Activated gamma-delta T cell treated with anti-CD3 and anti-CD28 coated beads, Interleukin-2, amount 50 U/mL, for 16 hours (primary cell): ENCODE results near the gene CYP1A1.

Experiments
- DNase-seq: peaks from one replicate; pipeline ENCODE4 v3.0.0-alpha.2; 2020; ENCODE audit warnings: low read depth

CYP1A1 gene, protein sequence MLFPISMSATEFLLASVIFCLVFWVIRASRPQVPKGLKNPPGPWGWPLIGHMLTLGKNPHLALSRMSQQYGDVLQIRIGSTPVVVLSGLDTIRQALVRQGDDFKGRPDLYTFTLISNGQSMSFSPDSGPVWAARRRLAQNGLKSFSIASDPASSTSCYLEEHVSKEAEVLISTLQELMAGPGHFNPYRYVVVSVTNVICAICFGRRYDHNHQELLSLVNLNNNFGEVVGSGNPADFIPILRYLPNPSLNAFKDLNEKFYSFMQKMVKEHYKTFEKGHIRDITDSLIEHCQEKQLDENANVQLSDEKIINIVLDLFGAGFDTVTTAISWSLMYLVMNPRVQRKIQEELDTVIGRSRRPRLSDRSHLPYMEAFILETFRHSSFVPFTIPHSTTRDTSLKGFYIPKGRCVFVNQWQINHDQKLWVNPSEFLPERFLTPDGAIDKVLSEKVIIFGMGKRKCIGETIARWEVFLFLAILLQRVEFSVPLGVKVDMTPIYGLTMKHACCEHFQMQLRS

DNA sequence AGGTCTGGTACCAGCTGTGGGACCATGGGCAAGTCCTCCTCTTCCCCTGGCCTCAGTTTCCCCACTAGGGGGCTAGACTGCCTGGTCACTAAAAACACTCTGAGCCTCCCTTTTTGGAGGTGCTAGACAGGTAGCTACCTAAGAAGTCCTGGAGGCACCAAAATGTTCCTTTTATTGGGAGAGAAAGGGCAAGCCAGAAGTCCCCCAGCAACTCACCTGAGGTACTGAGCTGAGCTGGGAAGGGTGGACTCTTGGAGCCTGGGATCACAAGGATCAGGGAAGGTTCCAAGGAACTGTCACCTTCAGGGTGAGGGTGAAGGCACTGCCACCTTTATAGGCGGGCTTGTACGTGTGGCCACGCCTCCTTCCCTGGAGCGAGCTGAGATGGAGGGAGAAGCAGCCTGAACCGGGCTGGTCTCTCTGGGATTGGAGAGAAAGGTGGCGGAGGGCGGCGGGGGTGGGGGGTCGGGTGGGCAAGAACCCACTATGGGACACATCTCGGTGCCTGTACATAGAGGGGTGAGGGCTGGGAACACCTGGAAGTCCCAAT, at the start of gene CYP1A1:
TSS of gene CYP1A1 (minus strand) at position 304 of the 550 bp plus-strand sequence. CDS start 2,431 bp downstream, outside the sequence.
- DNase-seq: no peak

DNA sequence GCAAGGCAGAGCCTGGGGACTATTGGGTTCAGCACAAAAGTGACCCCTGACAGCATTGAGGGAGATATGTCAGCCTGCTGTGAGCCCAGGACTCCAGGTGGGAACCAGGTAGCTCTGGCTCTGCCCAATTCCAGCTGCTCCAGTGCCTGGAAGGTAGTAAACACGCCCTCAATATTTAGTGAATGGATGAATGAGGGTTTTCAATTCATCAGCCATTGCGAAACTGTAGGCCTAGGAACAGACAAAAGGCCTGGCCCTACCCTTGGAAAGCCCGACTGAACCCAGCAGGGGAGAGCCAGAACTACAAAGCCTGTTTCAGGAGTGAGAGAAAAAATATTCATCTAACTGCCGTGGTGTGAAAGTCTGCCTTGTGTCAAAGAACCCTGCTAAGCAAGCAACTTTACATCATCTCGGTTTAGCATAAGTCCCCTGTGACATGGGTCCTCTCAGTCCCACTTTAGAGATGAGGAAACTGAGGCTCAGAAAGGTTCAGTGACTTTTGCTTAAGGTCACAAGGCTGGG, 48.5 kb upstream of the CYP1A1 start:
- DNase-seq: no peak

DNA sequence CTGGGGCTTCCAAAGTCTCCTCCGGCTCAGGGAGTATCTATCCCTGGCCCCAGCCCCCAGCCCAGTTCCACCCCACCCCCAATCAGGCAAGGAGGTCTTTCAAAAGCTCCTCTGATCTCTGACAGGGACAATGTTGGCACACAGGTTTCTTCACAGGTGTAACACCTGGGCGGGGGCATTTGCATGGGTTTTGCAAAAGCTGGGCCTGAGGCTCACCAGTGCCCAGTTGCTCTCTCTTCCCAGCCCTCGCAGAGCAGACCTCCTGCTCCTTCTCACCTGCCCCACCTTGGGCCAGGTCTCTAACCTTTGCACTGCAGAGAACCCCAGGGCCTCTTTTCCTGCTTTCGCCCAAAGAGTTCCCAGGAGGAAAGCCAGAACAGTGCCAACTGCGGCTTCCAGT, 48.0 kb upstream of the CYP1A1 start:
- no peak for DNase-seq

DNA sequence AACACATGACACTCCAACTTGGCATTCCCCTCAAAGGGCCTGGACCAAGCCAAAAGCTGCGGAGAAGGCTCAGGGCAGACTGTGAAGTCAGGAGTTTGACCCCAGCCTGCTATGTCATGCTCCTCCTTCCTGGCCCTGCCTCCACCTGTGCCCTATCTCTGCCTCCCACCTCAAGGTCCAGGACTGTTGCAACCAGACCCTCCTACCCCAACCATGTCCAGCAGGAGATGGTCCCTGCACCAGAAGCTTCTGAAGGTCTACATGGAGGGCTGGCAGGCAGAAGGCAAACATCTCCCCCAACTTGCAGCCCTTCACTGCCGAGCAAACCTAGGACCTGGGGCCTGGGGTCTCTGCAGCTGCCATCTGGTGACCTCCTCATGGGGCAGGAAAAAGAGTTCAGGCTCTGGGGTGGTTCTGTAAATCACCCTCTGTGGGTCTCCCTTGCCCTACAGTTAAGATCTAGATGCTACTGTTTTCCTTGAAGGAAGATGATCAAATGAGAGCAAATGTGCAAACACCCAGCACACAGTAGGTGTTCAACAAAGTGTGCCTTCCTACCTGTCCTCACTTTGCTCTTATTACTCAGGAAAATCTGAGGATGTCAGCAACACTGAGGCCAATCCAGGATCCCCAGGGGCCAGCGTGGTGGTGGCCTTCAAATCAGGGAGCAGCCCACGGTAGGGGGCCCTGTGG, 45.0 kb upstream of the CYP1A1 start:
- no peak for DNase-seq

DNA sequence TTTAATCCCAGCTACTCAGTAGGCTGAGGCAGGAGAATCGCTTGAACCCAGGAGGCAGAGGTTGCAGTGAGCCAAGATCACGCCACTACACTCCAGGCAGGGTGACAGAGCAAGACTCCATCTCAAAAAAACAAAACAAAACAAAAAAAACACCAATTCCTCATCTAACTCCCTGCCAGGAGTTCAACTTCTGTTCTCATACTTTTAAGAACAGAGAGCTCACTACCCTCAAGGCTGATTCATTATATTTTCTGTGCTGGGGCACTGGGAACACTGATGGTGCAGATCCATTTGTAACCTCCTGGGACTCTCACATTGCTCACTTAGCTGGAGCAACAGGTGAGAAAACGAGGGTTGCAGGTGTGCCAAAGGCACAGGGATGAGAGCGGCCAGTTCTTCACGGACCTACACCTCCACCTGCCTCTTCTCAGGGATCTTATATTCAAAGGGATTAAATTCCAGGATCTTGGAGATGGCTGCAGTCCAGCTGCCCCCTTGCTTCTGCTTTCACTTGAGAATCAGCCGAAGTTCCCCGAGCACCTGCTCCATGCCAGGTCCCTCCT, 44.2 kb upstream of the CYP1A1 start:
- DNase-seq: no peak

DNA sequence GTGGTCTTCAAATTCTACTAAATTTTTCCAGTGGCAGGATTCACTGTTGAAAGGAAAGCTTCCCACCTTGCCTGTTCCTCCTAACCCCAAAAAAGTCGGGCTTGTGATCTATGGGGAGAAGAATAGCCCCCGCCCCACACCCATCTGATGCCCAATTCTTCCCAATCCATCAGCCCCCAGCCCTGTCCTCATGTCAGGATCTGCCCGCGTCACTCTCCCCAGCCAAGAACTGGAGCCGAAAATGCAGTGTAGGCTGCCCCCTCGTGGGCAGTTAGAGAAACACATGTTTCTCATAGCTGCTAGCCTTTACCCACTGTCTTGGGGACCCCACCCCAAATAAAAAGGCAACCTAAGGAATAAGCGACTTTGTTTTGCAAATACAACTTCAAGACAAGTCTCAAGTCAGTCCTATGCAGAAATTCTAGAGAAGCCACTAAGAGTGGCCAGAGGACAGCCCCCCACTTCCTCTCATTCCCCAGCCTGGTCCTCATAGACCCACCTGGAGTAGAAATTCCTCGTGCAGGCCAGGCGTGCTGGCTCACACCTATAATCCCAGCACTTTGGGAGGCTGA, 43.5 kb upstream of the CYP1A1 start:
- DNase-seq: no peak

DNA sequence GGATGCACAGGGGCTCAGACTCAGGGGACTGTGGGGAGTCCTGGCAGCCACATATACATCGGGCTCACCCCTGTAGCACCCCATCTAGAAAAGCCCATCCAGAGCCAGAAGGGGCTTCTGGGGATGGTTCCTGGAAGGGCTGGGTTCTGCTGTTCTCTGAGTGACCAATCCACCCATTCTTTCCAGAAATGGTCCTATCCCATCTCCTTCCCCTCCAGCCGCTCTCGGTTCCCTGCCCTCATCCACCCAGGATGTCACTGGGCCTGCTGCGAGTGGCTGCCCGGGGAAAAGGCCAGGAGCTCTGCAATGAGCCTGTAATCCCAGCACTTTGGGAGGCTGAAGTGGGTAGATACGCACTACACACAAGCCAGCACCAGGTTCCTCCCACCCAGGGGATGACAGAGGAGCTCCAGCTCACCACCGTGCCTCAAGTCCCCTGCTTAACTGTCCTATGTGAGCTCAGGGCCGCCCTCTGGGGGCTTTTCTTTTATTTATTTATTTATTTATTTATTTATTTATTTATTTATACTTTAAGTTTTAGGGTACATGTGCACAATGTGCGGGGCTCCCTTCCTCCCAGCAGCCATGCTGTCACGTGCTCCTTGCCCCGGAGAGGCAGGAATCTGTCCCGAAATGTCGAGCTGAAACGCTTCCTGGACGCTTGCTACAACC, 42.9 kb upstream of the CYP1A1 start:
- DNase-seq: no peak

DNA sequence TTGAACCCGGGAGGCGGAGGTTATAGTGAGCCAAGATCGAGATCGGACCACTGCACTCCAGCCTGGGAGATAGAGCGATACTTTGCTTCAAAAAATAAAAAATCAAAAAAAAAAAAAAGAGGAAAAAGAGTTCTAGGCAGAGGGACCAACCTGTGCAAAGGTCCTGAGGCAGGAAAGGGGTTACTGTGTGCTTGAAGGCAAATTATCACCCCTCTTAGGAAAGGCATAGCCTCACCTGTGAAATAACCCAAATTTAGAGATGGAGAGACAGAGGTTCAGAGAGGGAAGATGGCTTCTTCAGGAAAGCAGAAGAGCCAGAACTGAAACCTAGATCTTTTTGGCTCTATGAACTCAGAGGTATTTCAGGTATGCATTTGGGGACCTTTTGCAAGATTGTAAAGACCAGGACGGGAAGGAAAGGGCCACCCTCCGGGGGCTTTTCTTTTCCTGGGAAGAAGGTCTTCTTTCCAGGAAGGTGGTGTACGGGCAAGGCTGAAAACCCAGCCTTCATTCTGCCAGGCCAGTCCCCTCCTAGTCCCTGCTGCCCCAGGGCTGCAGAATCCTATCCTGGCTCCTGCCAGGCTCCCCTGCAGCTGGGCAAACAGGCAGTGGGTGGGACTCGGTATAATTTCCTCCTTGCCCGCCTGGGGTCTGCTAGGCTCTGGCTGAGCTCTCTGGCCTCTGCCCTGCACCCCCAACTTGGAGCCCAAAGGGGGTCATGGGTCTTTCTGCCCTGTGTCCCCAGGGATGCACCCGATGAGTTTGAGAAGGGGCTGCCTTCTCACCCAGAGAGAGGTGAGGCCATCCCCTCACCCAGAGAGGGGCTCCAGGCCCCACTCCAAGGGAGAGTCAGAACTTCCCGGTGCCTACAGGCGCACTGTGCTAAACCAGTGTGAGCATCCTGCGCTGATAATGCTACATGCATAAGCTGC, 42.1 kb upstream of the CYP1A1 start:
- no peak for DNase-seq

DNA sequence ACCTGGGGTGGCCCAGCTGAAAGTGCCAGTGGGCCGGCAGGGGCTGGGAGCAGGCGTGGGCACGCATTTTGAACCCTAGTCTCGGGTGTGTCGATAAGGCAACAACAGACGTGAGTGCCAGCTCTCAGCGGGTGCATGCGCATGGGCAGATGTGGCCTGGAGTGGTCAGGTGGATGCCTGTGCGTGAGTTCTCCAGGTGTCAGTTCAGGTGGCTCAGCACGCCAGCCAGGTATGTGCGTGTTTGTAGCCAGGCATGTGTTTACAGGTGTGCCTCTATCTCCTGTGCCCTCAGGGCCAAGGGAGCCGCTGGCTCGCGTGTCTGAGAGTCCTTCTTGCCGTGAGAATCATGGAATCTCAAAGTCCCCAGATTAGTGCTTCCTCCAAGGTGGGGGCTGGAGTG, 38.1 kb upstream of the CYP1A1 start:
- DNase-seq: no peak

DNA sequence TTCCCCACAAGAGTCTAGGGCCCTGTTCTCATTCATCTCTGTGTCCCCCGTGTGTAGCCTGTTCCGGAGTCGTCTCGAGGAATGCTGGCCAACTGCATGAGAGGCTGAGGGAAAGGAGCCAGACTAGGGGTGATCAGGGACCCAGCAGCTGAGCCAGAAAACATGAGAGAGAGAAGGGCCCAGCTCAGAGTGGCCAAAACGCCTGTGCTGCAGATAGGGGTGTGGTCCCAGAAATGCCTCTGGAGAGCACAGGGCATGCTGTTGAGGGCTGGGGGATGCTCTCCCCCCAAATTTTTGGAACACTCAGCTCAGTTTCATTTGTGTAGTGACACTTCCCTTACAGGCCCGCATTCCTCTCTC, 37.4 kb upstream of the CYP1A1 start:
- DNase-seq: no peak

DNA sequence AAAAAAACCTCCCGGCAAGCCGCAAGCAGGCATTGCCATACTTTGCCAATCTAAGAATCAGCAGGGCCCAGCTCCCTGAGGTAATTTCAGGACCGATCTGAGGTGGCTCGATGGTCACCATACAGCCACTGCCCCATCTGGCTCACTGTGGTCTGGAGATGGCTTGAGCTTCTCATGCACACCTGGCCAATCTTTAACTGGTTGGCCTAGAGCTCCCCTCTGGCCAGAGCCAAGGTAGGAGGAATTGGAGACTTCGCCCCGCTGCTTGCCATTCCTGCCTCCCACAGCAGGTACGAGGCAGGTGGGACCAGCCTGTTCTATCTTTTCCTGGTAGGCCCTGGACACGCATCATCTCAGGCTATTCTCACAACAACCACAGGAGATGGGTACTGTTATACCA, 33.4 kb upstream of the CYP1A1 start:
- DNase-seq: no peak

DNA sequence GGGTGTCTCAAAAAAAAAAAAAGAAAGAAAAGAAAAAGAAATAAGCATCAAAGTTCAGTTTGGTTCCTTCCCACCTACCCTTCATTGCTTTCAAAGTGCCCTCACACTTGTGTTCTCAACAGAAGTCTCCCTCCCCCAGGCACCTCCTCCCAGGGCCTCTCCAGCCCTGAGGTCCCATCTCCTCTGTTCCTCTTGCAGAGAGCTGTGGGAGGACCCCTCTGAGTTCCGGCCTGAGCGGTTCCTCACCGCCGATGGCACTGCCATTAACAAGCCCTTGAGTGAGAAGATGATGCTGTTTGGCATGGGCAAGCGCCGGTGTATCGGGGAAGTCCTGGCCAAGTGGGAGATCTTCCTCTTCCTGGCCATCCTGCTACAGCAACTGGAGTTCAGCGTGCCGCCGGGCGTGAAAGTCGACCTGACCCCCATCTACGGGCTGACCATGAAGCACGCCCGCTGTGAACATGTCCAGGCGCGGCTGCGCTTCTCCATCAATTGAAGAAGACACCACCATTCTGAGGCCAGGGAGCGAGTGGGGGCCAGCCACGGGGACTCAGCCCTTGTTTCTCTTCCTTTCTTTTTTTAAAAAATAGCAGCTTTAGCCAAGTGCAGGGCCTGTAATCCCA, 29.4 kb upstream of the CYP1A1 start:
- no peak for DNase-seq

DNA sequence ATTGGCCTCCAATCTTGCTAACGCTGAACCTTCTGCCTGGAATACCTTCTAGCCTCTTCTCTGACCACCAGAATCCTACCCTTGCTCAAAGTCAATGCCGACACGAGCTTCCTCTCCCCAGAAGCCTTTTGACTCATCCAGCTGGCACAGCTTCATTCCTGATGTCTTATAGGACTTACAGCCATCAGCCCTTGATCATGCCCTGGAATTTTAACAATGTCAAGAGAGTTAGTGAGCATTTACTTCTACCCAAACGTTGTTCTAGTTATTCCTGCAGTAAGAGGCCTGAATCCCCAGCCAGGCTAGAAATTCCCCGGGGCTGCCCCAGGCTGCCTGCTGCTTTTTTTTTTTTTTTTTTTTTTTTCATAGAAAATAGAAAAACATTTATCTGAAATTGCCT, 27.2 kb upstream of the CYP1A1 start:
- DNase-seq: no peak

DNA sequence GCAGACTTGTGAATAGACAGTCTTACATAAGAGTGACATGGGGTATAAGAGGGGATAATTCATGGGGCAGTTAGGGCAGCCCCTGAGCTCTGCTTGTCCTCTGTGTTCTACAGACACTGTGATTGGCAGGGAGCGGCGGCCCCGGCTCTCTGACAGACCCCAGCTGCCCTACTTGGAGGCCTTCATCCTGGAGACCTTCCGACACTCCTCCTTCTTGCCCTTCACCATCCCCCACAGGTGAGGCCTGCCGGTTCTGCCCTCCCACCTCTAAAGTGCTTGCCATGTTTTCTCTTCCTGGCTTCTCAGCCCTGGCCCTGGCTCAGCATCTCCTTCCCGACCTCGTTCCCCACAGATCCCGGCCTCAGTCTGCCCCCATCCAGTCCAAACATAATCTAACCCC, 26.7 kb upstream of the CYP1A1 start:
- DNase-seq: no peak

DNA sequence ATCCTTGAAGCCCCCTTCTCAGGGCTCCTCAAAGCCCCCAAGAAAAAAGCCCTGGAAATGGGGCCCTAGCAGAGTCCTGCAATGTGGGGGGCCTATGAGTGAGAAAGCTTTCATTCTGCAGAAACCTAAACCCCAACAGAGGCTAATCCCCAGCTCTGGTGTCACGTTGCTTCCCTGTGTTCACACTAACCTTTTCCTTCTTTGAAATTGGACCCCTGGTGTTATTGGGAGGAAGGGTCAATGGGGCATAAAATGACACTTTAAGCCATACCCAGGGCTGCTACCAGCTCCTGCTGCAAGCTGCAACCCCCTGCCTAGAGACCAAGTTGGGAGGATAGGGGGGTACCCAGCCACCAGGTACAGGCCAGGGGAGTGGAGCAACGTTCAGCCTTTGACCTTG, 25.4 kb upstream of the CYP1A1 start:
- DNase-seq: no peak

DNA sequence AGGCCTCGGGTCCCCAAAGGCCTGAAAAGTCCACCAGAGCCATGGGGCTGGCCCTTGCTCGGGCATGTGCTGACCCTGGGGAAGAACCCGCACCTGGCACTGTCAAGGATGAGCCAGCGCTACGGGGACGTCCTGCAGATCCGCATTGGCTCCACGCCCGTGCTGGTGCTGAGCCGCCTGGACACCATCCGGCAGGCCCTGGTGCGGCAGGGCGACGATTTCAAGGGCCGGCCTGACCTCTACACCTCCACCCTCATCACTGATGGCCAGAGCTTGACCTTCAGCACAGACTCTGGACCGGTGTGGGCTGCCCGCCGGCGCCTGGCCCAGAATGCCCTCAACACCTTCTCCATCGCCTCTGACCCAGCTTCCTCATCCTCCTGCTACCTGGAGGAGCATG, 24.5 kb upstream of the CYP1A1 start:
- DNase-seq: no peak

DNA sequence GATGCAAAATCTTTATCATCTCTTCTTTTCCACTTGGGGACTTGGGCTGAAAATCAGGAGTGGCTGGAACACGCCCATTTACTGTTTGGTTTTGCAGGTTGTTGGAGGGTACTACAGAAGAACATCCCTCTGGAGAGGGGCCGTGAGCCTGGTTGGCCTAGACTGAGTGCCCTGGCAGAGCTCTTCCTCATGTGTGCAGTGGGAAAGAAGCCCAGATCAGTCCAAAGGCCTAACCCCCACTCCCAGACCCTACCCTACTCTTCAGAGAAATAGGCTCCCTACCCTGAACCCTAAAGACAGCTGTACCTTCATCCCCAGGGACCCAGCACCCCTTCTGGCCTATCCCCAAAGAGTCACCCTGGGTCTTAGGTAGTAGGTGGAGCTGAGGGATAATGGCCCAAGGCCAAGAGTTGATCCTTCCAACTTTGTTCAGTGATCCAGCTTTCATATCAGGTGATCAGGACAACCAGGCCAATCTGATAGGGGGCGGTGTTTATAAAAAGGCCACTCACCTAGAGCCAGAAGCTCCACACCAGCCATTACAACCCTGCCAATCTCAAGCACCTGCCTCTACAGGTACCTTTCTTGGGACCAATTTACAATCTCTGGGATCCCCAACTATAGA, 23.1 kb upstream of the CYP1A1 start, which contains the start of gene CYP1A2:
TSS of gene CYP1A2 (plus strand) at position 524 of the 625 bp plus-strand sequence. CDS start 894 bp downstream, outside the sequence.
- DNase-seq: no peak

DNA sequence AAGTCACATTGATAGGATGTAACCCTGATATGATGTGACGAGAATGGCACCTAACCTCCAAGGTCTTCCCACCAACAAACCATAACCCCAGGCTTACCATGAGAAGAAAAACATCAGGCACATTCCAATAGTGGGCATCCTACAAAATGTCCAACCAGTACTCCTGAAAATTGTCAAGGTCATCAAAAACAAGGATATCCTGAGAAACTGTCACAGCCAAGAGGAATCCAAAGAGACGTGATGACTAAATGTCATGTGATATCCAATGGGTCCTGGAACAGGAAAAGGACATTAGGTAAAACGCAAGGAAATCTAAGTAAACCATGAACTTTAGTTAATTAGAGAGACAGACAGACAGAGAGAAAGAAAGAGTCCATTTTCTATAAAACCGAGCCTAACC, 21.1 kb upstream of the CYP1A1 start:
- DNase-seq: no peak

DNA sequence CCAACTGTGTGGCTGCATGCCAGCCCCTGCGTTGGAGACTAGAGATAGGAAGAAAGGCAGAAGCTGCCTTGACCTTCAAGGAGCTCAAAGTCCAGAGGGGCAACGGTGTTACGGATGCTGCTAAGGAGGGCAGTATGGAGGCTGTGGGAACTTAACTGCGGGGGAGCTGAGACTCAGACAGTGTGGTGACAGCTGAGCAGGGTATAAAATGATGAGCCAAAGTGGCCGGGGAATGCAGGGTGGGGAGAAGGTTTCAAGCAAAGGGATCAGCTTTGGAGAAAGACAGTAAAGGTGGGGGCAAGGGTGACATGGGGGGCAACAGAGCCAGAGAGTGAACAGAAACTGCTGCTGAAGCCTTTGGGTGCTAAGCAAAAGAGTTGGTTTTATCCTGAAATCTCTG, 17.1 kb upstream of the CYP1A1 start:
- no peak for DNase-seq
